ENCODE measurements around the gene BBS5. TPM values are rescaled to one million over a fixed set of nuclear protein-coding genes. Genes with fewer than 3 reads are reported as not detected.
"Not testable (repeated sequence)": the region's sequence is repeated elsewhere in the genome, so short reads cannot be mapped to it uniquely, and the experiment has no call there.

BBS5 gene
- total RNA-seq, 1 donor from 2014 or later: 6.0 TPM

- H3K4me3 ChIP-seq: no peak overlapping the region
- peak; percentile 97 for ATAC-seq
- no peaks in the 10 kb centered on the region for H3K4me1 ChIP-seq
- peaks cover 35% of the 10 kb centered on the region for H3K36me3 ChIP-seq
- peak; percentile 91 for TF ChIP-seq CTCF (IDR thresholded peaks at IDR 0.05)
- no peaks in the 10 kb centered on the region for H3K27me3 ChIP-seq
- H3K27ac ChIP-seq: no peak overlapping the region
- no peaks in the 10 kb centered on the region for H3K9me3 ChIP-seq
- intact Hi-C loops (cut with DNase I): no loop called here
- no peak for DNase-seq
These were observed 49.0 kb downstream of the BBS5 start for GRCh38 chr2:169528271-169528701.

- peaks cover 19% of the 10 kb centered on the region for H3K36me3 ChIP-seq
- H3K27me3 ChIP-seq; DNase-seq; H3K9me3 ChIP-seq; ATAC-seq; H3K4me1 ChIP-seq; H3K4me3 ChIP-seq; intact Hi-C loops (cut with DNase I); H3K27ac ChIP-seq: not testable (repeated sequence)
These were observed 60.2 kb downstream of the BBS5 start for GRCh38 chr2:169539460-169539859.

GRCh38 chr2:169540146-169540545, 60.9 kb downstream of the BBS5 start:
- Histone ChIP-seq H3K27me3 (no peaks in the 10 kb centered on the region), H3K27ac (no peak overlapping the region), H3K9me3 (no peaks in the 10 kb centered on the region), H3K4me1 (no peaks in the 10 kb centered on the region), H3K4me3 (no peak overlapping the region), H3K36me3 (peaks cover 25% of the 10 kb centered on the region)
- ATAC-seq: no peak
- DNase-seq: no peak
- intact Hi-C loops (cut with DNase I): no loop called here
- no peak for TF ChIP-seq CTCF (IDR thresholded peaks at IDR 0.05)

GRCh38 chr2:169542433-169542832, 63.1 kb downstream of the BBS5 start:
- Histone ChIP-seq H3K27me3 (no peaks in the 10 kb centered on the region), H3K36me3 (peaks cover 36% of the 10 kb centered on the region), H3K4me3 (no peak overlapping the region), H3K9me3 (no peaks in the 10 kb centered on the region), H3K27ac (no peak overlapping the region), H3K4me1 (no peaks in the 10 kb centered on the region)
- ATAC-seq (no peak), DNase-seq (no peak)
- TF ChIP-seq CTCF (IDR thresholded peaks at IDR 0.05): no peak
- intact Hi-C loops (cut with DNase I): no loop called here

GRCh38 chr2:169546756-169547155, 67.5 kb downstream of the BBS5 start:
- no peak overlapping the region for H3K4me3 ChIP-seq
- no peaks in the 10 kb centered on the region for H3K27me3 ChIP-seq
- intact Hi-C loops (cut with DNase I): no loop called here
- H3K36me3 ChIP-seq: peaks cover 36% of the 10 kb centered on the region
- ATAC-seq: no peak
- no peak for DNase-seq
- no peaks in the 10 kb centered on the region for H3K4me1 ChIP-seq
- H3K9me3 ChIP-seq: no peaks in the 10 kb centered on the region
- TF ChIP-seq CTCF (IDR thresholded peaks at IDR 0.05): no peak
- H3K27ac ChIP-seq: no peak overlapping the region

Other genes starting within 250 kb of the BBS5 start
- gene LRP2, start 117.0 kb upstream of the BBS5 start, total RNA-seq: 36.6 TPM
- 0.61 TPM for gene KLHL41, start 30.2 kb downstream of the BBS5 start, total RNA-seq
- 31.2 TPM for gene FASTKD1, start 94.4 kb downstream of the BBS5 start, total RNA-seq
- 50.5 TPM for gene PPIG, start 104.9 kb downstream of the BBS5 start, total RNA-seq
- gene CFAP210, start 214.9 kb downstream of the BBS5 start, total RNA-seq: not detected
- gene PHOSPHO2, start 215.0 kb downstream of the BBS5 start, total RNA-seq: 5.5 TPM